ENCODE data around the gene ZDHHC14.

ZDHHC14 gene

DNA sequence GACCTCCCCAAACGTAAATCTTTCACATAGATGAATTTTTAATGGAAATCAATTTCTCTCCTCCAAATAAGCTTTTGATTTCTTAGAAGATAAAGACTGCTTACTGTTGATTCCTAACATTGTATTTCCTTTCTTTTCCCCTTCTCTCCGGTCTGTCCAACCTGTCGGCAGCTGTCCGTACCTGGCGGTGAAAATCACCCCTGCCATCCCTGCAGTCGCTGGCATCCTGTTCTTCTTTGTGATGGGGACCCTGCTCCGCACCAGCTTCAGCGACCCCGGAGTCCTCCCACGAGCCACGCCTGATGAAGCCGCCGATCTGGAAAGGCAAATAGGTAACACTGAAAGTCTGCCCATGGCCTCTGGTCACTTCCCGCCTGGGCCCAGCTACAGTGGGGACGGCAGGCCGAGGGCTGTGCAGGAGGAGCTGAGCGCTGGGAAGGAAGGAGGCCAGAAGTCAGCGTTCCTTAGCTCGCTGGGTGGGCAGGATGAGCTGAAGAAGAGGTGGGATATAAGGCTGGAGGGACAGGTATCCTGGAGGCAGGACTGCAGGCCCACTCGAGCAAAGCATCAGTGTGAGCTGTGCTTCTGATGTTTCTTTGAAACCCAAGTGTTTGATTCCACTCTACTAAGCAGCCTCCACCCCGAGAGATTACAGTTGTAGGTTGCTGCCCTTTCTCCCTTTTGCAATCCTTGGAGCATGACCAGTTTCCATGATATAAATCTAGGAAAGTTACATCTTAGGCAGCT lies 161.6 kb downstream of the ZDHHC14 start:
- Histone ChIP-seq H3K9ac (ENCODE audit: low read length) (no peak overlapping the region), H3K4me3 (ENCODE audit: low read depth in 1 of 2, low read length in 2 of 2) (no peak overlapping the region), H3K27me3 (ENCODE audit: control insufficient read depth in 1 of 2, insufficient read depth in 2 of 2, low read length in 2 of 2) (no peaks in the 10 kb centered on the region), H3K4me1 (ENCODE audit: insufficient read depth, low read length) (peaks cover 3% of the 10 kb centered on the region), H3K9me3 (ENCODE audit: low read length) (no peaks in the 10 kb centered on the region), H3K36me3 (ENCODE audit: insufficient read depth, low read length) (no peaks in the 10 kb centered on the region), H3K27ac (ENCODE audit: low read depth, low read length) (no peak overlapping the region)

GRCh38 chr6:157546321-157546720 lies 165.3 kb downstream of the ZDHHC14 start:
- Histone ChIP-seq H3K4me1 (ENCODE audit: insufficient read depth, low read length) (no peaks in the 10 kb centered on the region), H3K27ac (ENCODE audit: low read depth, low read length) (no peak overlapping the region), H3K4me3 (ENCODE audit: low read depth in 1 of 2, low read length in 2 of 2) (no peak overlapping the region), H3K27me3 (ENCODE audit: control insufficient read depth in 1 of 2, insufficient read depth in 2 of 2, low read length in 2 of 2) (no peaks in the 10 kb centered on the region), H3K9ac (ENCODE audit: low read length) (no peak overlapping the region), H3K9me3 (ENCODE audit: low read length) (no peaks in the 10 kb centered on the region), H3K36me3 (ENCODE audit: insufficient read depth, low read length) (peaks cover 4% of the 10 kb centered on the region)

DNA sequence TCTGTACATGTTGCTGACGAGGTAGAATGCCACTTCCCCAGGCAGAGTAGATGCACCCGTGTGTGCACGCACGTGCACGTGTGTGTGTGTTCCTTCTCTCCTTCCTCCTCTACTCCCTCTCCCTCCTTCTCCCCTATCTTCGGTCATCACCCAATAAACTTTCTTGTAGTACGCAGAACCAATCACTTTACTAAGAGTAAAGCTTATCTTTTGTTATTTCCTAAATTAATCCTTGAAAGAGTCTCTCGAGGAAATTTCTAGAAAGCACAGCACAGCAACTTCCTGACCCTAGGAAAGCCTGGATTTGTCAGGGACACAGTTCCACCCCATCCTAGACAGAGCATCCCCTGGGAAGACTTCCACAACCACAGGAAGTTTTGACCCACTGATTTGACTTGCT lies 166.1 kb downstream of the ZDHHC14 start:
- peaks cover 4% of the 10 kb centered on the region for H3K36me3 ChIP-seq (ENCODE audit: insufficient read depth, low read length)
- H3K4me1 ChIP-seq (ENCODE audit: insufficient read depth, low read length), result no peaks in the 10 kb centered on the region
- H3K9me3 ChIP-seq (ENCODE audit: low read length), result no peaks in the 10 kb centered on the region
- H3K9ac ChIP-seq (ENCODE audit: low read length), result no peak overlapping the region
- no peak overlapping the region for H3K4me3 ChIP-seq (ENCODE audit: low read depth in 1 of 2, low read length in 2 of 2)
- no peaks in the 10 kb centered on the region for H3K27me3 ChIP-seq (ENCODE audit: control insufficient read depth in 1 of 2, insufficient read depth in 2 of 2, low read length in 2 of 2)
- H3K27ac ChIP-seq (ENCODE audit: low read depth, low read length), result no peak overlapping the region

DNA sequence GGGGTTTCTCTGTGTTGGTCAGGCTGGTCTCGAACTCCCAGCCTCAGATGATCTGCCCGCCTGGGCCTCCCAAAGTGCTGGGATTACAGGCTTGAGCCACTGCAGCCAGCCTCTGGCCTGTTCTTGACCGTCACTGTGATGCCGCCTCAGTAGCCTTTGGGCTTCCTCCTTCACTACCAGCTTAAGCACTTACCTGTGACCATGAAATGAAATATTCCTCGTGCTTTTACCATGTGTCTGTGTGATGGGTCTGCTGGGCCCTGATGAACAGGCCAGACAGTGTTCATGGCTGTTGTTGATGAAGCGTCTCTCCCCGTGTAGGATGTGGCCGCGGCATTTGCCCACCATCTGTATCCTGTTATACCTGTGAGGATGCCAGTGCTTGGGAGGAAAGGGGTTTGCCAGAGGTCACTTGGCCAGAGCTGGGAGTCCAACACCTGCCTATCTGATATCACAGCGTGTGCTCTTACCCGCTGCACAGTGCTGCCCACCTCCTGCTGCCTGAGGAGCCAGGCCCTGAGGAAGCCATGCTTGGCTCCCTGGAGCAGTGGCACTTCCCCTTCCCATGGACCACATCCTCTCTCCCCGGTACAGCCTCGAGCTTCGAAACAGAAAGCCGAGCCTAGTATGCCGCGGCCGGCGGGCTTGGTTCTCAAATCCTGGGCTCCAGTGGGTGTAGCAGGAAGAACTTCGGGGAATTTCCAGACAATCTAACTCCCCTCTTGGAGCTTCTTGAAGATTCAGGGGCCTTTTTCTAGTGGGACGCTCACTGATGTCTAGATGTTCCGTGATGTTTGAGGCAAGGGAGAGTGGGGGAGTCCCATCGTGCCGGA lies 167.9 kb downstream of the ZDHHC14 start:
- no peak overlapping the region for H3K4me3 ChIP-seq (ENCODE audit: low read depth in 1 of 2, low read length in 2 of 2)
- H3K27me3 ChIP-seq (ENCODE audit: control insufficient read depth in 1 of 2, insufficient read depth in 2 of 2, low read length in 2 of 2), result no peaks in the 10 kb centered on the region
- no peaks in the 10 kb centered on the region for H3K4me1 ChIP-seq (ENCODE audit: insufficient read depth, low read length)
- no peaks in the 10 kb centered on the region for H3K9me3 ChIP-seq (ENCODE audit: low read length)
- H3K27ac ChIP-seq (ENCODE audit: low read depth, low read length), result no peak overlapping the region
- H3K36me3 ChIP-seq (ENCODE audit: insufficient read depth, low read length), result peaks cover 4% of the 10 kb centered on the region
- H3K9ac ChIP-seq (ENCODE audit: low read length), result no peak overlapping the region

GRCh38 chr6:157549468-157549745 lies 168.4 kb downstream of the ZDHHC14 start:
- Histone ChIP-seq H3K9ac (ENCODE audit: low read length) (no peak overlapping the region), H3K27me3 (ENCODE audit: control insufficient read depth in 1 of 2, insufficient read depth in 2 of 2, low read length in 2 of 2) (no peaks in the 10 kb centered on the region), H3K9me3 (ENCODE audit: low read length) (no peaks in the 10 kb centered on the region), H3K36me3 (ENCODE audit: insufficient read depth, low read length) (peaks cover 4% of the 10 kb centered on the region), H3K27ac (ENCODE audit: low read depth, low read length) (no peak overlapping the region), H3K4me3 (ENCODE audit: low read depth in 1 of 2, low read length in 2 of 2) (no peak overlapping the region), H3K4me1 (ENCODE audit: insufficient read depth, low read length) (no peaks in the 10 kb centered on the region)

DNA sequence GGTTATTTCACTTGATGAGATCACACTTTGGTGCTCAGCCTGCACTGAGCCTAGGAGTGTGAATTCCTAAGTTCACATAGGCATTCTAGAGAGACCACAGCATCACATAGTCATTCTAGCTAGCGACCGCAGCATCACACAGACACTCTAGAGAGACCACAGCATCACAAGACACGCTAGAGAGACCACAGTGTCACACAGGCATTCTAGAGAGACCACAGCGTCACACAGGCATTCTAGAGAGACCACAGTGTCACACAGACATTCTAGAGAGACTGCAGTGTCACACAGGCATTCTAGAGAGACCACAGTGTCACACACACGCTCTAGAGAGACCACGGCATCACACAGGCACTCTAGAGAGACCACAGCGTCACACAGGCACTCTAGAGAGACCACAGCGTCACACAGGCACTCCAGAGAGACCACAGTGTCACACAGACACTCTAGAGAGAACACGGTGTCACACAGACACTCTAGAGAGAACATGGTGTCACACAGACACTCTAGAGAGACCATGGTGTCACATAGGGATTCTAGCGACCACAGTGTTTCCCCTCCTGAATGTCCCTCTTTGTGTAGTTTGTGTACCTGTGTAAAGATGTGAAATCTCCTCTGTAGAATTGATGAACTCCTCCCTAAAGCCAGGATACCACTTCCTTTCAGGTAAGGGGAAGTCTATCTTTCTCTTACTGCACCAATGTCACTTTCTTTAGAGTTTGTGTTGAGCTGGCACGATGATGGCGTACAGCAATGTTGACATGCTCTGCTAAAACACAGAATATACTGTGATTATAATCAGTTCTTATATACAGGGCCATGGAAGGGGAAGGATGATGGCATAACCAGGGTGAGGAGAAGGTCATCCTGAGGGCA lies 169.4 kb downstream of the ZDHHC14 start:
- no peak overlapping the region for H3K4me3 ChIP-seq (ENCODE audit: low read depth in 1 of 2, low read length in 2 of 2)
- no peaks in the 10 kb centered on the region for H3K9me3 ChIP-seq (ENCODE audit: low read length)
- no peaks in the 10 kb centered on the region for H3K4me1 ChIP-seq (ENCODE audit: insufficient read depth, low read length)
- no peak overlapping the region for H3K27ac ChIP-seq (ENCODE audit: low read depth, low read length)
- no peaks in the 10 kb centered on the region for H3K27me3 ChIP-seq (ENCODE audit: control insufficient read depth in 1 of 2, insufficient read depth in 2 of 2, low read length in 2 of 2)
- peaks cover 4% of the 10 kb centered on the region for H3K36me3 ChIP-seq (ENCODE audit: insufficient read depth, low read length)
- no peak overlapping the region for H3K9ac ChIP-seq (ENCODE audit: low read length)

DNA sequence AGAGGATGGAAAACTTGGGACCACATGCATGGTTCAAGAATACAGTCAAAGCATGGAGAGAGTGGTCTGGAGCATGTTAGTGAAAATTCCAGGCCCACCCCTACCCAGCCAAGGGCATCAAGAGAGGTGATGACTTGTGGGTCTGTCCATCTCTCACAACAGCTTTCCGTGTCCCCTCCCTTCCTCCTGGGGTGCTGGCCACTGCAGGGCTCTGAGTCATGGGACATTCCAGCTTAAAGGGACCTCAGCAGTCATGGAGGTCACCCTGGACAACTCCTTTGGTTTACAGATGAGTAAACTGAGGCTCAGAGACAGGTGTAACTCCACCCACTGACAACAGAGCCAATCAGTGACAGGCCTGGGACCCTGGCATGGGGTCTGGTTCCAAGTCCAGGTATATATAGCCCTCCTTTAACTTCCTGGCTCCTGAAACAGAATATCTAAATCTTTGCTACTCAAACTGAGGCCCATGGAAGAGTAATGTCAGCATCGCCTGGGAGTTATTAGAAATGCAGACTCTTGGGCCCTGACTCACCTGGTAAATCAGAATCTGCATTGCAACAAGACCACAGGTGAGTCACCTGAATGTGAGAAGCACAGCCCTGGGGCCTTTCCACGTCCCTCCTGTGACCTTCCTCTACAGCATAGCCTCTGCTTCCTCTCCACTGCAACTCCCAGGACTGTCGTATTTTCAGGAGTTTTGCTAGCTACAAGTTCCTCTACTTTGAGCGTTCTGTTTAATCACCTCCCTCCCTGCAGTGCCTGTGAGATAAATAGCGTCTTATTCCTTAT lies 170.2 kb downstream of the ZDHHC14 start:
- Histone ChIP-seq H3K27me3 (ENCODE audit: control insufficient read depth in 1 of 2, insufficient read depth in 2 of 2, low read length in 2 of 2) (no peaks in the 10 kb centered on the region), H3K27ac (ENCODE audit: low read depth, low read length) (no peak overlapping the region), H3K36me3 (ENCODE audit: insufficient read depth, low read length) (peaks cover 4% of the 10 kb centered on the region), H3K9ac (ENCODE audit: low read length) (no peak overlapping the region), H3K9me3 (ENCODE audit: low read length) (no peaks in the 10 kb centered on the region), H3K4me1 (ENCODE audit: insufficient read depth, low read length) (no peaks in the 10 kb centered on the region), H3K4me3 (ENCODE audit: low read depth in 1 of 2, low read length in 2 of 2) (no peak overlapping the region)

- no peaks in the 10 kb centered on the region for H3K4me1 ChIP-seq (ENCODE audit: insufficient read depth, low read length)
- no peak overlapping the region for H3K9ac ChIP-seq (ENCODE audit: low read length)
- no peak overlapping the region for H3K27ac ChIP-seq (ENCODE audit: low read depth, low read length)
- H3K27me3 ChIP-seq (ENCODE audit: control insufficient read depth in 1 of 2, insufficient read depth in 2 of 2, low read length in 2 of 2), result no peaks in the 10 kb centered on the region
- H3K4me3 ChIP-seq (ENCODE audit: low read depth in 1 of 2, low read length in 2 of 2), result no peak overlapping the region
- H3K36me3 ChIP-seq (ENCODE audit: insufficient read depth, low read length), result peaks cover 4% of the 10 kb centered on the region
- no peaks in the 10 kb centered on the region for H3K9me3 ChIP-seq (ENCODE audit: low read length)
Observed at GRCh38 chr6:157552081-157552747, 171.2 kb downstream of the ZDHHC14 start.

GRCh38 chr6:157552820-157553485 lies 172.0 kb downstream of the ZDHHC14 start:
- no peak overlapping the region for H3K4me3 ChIP-seq (ENCODE audit: low read depth in 1 of 2, low read length in 2 of 2)
- H3K36me3 ChIP-seq (ENCODE audit: insufficient read depth, low read length), result peaks cover 4% of the 10 kb centered on the region
- H3K27me3 ChIP-seq (ENCODE audit: control insufficient read depth in 1 of 2, insufficient read depth in 2 of 2, low read length in 2 of 2), result no peaks in the 10 kb centered on the region
- H3K4me1 ChIP-seq (ENCODE audit: insufficient read depth, low read length), result no peaks in the 10 kb centered on the region
- H3K9me3 ChIP-seq (ENCODE audit: low read length), result no peaks in the 10 kb centered on the region
- no peak overlapping the region for H3K9ac ChIP-seq (ENCODE audit: low read length)
- H3K27ac ChIP-seq (ENCODE audit: low read depth, low read length), result no peak overlapping the region

DNA sequence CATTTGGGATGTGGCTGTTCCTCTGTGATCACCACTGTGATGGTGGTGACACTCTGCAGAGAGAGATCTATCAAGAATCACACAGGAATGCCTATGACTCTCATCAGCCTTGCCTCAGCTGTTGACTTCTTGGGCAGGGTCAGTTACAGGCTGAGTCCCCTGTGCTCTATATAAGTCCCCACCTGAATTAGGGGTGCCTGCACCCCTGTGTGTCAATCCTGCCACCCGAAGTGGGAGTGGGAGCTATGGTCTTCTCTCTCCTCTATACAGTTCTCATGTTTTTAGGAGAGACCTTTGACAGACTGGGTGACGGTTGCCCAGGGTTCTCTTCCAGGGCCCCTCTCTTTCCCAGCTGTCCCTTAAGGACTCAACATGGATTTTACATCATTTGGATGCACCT lies 173.8 kb downstream of the ZDHHC14 start:
- Histone ChIP-seq H3K27me3 (ENCODE audit: control insufficient read depth in 1 of 2, insufficient read depth in 2 of 2, low read length in 2 of 2) (no peaks in the 10 kb centered on the region), H3K27ac (ENCODE audit: low read depth, low read length) (no peak overlapping the region), H3K4me1 (ENCODE audit: insufficient read depth, low read length) (no peaks in the 10 kb centered on the region), H3K9ac (ENCODE audit: low read length) (no peak overlapping the region), H3K4me3 (ENCODE audit: low read depth in 1 of 2, low read length in 2 of 2) (no peak overlapping the region), H3K9me3 (ENCODE audit: low read length) (no peaks in the 10 kb centered on the region), H3K36me3 (ENCODE audit: insufficient read depth, low read length) (peaks cover 4% of the 10 kb centered on the region)

Data from muscle layer of colon (tissue), 2 donors.